Right renal cortex interstitium (tissue), 3 donors: ENCODE measurements around the gene PRR5L. TPM values are rescaled to one million over a fixed set of nuclear protein-coding genes. Genes with fewer than 3 reads are reported as not detected.

Experiments
- DNase-seq, 3 donors: peaks; one replicate each; pipeline ENCODE4 v3.0.0-alpha.2; 2013; ENCODE audit warnings: low read depth in 3 of 3, low spot score in 2 of 3
- polyA plus RNA-seq, 3 donors: library from polyadenylated mRNA; unstranded; fragments of 120-200 nt; gene quantifications; one replicate each; pipeline ENCODE4 v1.2.1, GENCODE V29; 2013; ENCODE audit not compliant: insufficient read length in 3 of 3

Gene PRR5L
- polyA plus RNA-seq, 3 donors, result 13.6 to 19.7 (median 15.7) TPM

- no peak for DNase-seq
These were observed 131.0 kb downstream of the PRR5L start for GRCh38 chr11:36427079-36427478.

GRCh38 chr11:36427876-36428275, 131.8 kb downstream of the PRR5L start:
- DNase-seq, result no peak

DNA sequence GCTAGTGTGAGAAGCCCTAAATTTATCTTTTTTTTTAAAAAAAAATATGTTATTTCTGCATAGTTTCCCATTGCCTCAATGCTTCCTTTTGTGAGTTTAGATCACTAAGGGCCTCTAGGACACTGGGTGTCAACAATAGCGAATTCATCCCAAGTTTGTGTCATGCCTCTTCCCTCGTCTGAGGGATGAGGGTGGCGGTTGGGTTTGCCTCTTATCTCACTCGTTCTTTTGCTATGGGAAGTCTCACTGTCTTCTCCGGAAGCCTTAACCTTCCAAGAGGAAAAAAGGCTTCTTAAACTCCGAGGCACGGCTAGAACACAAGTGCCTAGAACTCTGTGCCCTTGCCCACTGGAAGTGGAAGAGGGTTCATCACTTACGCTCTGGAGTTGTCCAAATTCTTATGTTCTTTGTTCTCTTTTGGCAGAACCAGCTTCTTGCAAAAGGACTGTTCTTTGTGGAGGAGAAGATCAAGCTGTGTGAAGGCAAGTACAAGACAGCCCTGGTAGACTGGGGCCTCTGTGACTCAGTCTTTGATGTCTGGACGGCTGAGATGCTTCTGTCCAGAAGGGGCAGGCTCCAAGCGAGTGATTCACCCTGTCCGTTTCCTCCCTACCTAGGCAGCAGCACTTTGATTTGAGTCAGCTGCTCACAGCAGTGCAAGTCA, 135.5 kb downstream of the PRR5L start:
- DNase-seq, result no peak

GRCh38 chr11:36432093-36432469, 136.0 kb downstream of the PRR5L start:
- no peak for DNase-seq

GRCh38 chr11:36432738-36433137, 136.7 kb downstream of the PRR5L start:
- no peak for DNase-seq

DNA sequence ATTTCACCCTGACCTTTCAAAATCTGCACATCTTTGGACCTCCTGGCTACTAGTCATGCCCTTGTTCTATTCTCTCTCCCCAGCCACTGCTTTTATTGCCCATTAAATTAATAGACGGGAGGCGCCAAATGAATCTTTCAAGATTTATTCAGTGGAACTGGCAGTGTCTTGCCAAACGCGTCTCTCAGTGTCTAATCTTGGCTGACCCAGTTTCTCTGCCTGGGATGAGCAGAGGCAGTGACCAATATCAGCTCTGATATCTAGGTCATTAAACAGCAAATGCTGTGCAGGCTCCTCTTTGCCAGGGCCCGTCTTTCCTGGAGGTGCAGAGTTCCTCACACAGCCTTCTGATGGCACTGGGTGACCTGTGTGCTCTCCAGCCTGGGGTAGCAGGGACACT, 140.0 kb downstream of the PRR5L start:
- DNase-seq, result no peak

DNA sequence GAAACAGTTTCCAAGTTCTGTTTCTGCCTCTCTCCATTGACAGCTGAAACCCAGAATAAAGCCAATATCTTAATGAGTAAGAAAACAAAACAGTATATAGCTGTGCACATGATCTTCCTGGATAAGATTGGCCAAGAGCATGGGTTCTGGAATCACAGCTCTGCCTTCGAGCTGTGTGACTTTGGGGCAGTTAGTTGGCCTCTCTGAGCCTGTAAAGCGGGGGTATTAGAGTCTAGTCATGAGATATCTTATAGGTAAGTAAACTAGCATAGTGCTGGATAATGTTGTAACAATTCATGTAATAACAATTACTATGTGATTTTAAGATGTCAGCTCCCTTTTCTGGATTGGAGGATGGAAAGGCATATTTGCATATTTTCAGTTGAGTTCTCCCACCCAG, 140.5 kb downstream of the PRR5L start:
- DNase-seq, result no peak

DNA sequence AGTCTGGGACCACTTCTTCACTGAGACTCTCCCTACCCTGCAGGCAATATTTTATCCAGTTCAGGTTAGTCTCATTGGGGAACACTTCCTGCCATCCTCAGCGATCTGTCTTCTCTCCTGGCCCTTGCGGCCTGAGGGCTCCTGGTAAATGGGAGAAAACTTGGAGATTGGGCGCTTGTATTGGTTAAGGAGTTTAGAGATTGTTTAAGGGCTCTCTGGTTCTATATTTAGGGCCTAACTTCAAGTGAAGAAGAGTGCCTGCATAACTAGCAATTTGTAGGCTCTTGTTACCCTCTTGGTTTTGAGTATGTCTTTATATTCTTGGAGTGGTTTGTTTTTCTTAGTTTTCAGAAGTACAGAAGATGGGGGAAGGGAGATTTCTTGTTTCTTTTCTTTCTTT, 141.3 kb downstream of the PRR5L start:
- no peak for DNase-seq

DNA sequence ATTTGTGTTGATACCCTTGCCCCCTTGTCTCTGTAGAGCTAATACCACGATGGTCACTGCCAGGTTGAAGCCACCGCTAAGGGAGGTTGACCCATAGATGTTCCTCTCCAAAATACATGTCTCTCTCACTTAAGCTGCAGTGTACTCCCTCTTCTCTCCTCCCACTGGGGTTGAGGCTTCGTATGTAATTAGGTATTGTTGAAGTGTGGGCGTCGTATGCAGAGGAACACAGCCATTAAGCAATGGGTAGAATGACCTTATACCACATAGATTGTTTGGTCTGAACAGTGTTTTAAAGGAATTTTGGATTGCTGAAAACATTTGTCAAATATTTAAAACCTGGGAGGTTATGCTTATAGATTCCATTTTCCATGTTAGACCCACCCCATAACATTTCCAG, 142.0 kb downstream of the PRR5L start:
- no peak for DNase-seq

DNA sequence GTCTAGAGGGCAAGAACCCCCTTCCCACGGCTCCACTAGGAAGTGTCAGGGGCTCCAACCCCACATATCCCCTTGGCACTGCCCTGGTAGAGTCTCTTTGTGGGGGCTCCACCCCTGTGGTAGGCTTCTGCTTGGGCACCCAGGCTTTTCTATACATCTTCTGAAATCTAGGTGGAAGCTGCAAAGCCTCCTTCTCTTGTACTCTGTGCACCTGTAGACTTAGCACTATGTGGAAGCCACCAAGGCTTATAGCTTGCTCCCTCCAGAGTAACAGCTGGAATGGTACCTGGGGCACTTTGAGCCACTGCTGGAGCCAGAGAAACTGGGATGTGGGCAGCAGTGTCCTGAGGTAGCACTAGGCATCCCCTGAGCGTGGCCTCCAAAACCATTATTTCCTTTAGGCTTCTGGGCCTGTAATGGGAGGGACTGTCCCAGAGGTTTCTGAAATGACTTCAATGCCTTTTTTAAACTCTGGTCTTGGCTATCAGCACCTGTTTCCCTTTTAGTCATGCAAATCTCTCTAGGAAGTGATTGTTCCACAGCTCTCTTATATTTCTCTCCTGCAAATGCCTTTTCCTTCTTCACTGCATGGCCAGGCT, 145.6 kb downstream of the PRR5L start:
- no peak for DNase-seq

DNA sequence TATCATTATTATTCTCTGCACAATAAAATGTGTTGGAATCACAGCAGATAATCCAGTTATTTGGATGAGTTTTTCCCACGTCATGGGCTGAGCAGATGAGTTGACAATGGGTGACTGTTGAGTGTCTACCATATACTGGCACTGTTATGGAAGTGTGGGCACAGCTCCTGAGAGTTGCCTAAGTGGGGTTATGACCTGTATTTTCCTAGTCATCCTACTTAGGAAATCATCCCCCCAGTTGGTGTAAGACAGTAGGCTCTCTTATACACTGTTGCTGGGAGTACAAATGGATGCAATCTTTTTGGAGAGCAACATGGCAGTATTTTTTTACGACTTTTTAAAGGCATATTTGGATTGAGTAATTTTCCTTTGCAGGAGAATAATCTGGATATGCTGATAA, 147.6 kb downstream of the PRR5L start:
- DNase-seq, result no peak

- no peak for DNase-seq
These were observed 150.0 kb downstream of the PRR5L start for GRCh38 chr11:36446135-36446534.

DNA sequence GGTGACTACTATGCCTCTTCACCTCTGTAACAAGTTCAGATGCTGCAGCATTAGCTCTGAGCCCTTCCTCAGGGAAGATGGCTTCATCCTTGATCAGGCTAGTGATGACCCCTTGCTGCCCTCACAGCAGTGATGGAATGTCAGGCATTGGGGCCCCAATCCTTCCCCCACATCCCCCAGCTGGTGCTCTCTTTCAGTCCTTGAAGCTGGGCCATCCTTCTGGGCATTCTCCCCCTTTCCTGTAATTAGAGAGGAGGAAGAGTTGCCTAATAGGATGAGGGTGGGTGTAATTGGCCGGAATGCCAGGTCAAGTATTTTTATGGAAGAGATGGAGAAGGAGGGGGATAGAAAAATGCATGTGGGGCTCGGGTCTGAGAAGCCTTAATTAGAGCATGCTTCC, 151.4 kb downstream of the PRR5L start:
- DNase-seq, result no peak

- no peak for DNase-seq
These were observed 151.9 kb downstream of the PRR5L start for GRCh38 chr11:36447947-36448346.

- no peak for DNase-seq
These were observed 153.5 kb downstream of the PRR5L start for GRCh38 chr11:36449561-36450096.

GRCh38 chr11:36450110-36450572, 154.1 kb downstream of the PRR5L start:
- no peak for DNase-seq

DNA sequence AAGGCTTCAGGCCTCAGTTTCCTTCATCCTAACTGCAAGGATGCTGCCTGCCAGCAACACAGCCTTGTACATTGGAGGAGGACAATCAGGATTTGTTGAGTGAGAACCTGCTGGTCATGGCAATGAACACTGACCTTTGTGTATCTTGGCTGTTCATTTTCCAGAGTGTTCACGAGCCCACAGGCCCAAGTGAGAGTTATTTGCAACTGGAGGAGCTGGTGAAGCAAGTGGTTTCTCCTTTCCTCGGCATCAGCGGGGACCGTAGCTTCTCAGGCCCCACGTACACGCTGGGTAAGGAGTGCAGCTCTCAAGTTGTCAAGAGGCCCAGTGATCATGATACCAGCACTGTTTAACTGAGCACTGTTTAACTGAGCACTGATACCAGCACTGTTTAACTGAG, 155.0 kb downstream of the PRR5L start:
- no peak for DNase-seq

DNA sequence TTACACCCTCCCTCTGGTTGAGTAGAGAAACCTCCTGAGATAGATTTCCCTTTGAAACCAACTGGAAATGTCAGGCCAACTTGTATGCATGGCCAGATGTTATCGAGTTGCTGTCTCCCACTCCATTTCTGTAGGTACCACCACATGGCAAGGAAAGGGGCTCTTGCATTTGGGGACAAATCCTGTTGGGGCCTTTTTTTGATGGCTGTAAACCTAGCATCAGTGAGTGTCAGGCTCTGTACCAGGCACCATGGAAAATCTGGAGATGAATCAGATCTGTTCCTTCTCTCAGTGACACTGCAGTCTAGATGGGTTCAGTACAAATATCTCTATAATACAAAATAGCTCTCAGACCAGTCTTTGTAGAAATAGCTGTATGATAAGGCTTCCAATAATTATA, 155.6 kb downstream of the PRR5L start:
- no peak for DNase-seq

DNA sequence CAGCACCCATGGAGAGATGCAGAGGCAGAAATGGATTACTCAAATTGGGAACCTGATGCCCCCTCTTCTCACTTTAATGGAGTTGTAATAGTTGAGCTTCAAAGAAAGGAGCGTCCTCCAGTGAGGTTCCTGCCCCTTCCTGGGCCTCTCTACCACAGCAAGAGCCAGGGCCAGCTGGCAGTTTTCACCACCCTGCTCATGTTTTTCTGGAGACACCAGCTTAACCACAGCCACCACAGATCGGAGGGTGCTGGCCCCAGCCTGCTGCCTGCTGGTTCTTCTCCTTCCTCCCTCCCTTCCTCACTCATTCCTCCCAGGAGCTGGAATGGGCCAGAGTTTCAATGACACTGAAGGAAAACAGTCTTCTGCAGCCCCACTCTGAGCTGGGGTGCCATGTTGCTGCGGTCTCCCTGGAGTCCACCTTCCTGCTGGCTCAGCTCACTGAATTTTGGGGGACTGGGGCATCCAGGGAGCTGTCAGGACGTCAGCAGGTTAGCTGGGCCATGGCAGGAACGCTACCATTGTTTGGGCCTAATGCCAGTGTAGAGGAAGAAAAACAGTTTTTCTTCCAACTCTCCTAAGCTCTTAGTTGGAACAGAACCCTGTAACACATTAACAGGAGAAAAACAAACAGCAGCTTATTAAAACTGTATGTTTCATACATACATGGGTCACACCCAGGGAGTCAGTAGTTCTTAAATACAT, 156.3 kb downstream of the PRR5L start:
- DNase-seq, result no peak

- no peak for DNase-seq
These were observed 156.9 kb downstream of the PRR5L start for GRCh38 chr11:36452961-36453360.

DNA sequence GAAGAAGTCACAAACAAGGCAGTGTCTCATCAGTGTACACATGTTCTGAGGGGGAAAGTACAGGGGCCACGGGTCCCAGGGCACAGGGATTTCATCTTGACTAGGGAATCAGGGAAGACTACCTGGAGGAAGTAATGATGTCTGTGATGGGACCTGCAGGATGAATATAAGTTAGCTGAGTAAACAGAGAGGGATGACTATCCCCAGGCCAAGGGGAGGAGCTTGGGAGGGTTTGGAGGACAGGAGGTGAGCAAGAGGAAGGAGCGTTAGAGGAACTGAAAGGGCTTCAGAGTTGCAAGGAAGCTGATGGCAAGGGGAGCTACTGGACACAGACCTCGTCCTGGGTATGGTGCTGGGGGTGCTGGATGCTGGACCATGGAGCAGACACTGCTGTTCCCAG, 157.6 kb downstream of the PRR5L start:
- DNase-seq, result no peak

- no peak for DNase-seq
These were observed 158.5 kb downstream of the PRR5L start for GRCh38 chr11:36454551-36454940.
